ENCODE measurements around the gene TMEM150B.

GRCh38 chr19:55360902-55361301 is 35.8 kb upstream of the TMEM150B start:
- TF ChIP-seq CTCF (IDR thresholded peaks at IDR 0.05) (no peak), EZH2 (IDR thresholded peaks at IDR 0.05; ENCODE audit: borderline replicate concordance, insufficient read depth, low read depth, low read length, poor library complexity, severe bottlenecking) (no peak)
